Tibial artery (tissue), 4 donors: ENCODE measurements around the gene NTN1.
"Not testable (repeated sequence)": the region's sequence is repeated elsewhere in the genome, so short reads cannot be mapped to it uniquely, and the experiment has no call there.

Experiments
- DNase-seq, 2 donors: peaks; one replicate each; pipeline ENCODE4 v3.0.0-alpha.2; 2019
- H3K27ac ChIP-seq, 2 donors: fragments of 200-600 bp; sonication (generic) in 1 of 2; 1 replicate in 1 of 2; 2 replicates in 1 of 2; pipeline ENCODE4 v1.5.1; 2018 to 2019; ENCODE audit warnings: mild to moderate bottlenecking in 1 of 2
- H3K27me3 ChIP-seq, 2 donors: fragments of 200-600 bp; sonication (generic) in 1 of 2; one replicate each; pipeline versions ENCODE4 v1.5.1 to v1.6.0; 2016 to 2019
- H3K36me3 ChIP-seq, 3 donors: fragments of 200-600 bp; sonication (generic) in 2 of 3; one replicate each; pipeline ENCODE4 v1.5.1; 2016 to 2019; ENCODE audit warnings: mild to moderate bottlenecking in 2 of 3
- H3K4me1 ChIP-seq, 4 donors: fragments of 200-600 bp; sonication (generic) in 2 of 4; 1 replicate in 3 of 4; 2 replicates in 1 of 4; pipeline ENCODE4 v1.5.1; 2016 to 2019
- H3K4me3 ChIP-seq, 2 donors: fragments of 200-600 bp; sonication (generic) in 1 of 2; 1 replicate in 1 of 2; 2 replicates in 1 of 2; pipeline ENCODE4 v1.5.1; 2018 to 2019; ENCODE audit warnings: mild to moderate bottlenecking in 2 of 2
- H3K9me3 ChIP-seq, 3 donors: fragments of 200-600 bp; sonication (generic) in 1 of 3; one replicate each; pipeline ENCODE4 v1.5.1; 2016 to 2019
- CTCF ChIP-seq, 2 experiments: fragments of 200-600 bp in 1 of 2; fragments of 450-650 bp in 1 of 2; IDR thresholded peaks; one replicate each; pipeline ENCODE4 v1.5.1; 2017 to 2019; ENCODE audit warnings: antibody characterized with exemption in 2 of 2, mild to moderate bottlenecking in 1 of 2, moderate library complexity in 1 of 2
- intact Hi-C: fragments of 100-400 bp; cut with DNase I; formaldehyde crosslinking; loops from one replicate; pipeline ENCODE4 v1.15.0; 2023; ENCODE audit warnings: low total_unique reads

The NTN1 gene

GRCh38 chr17:9105068-9105868, 84.0 kb downstream of the NTN1 start:
- Histone ChIP-seq H3K36me3 (no peaks in the 10 kb centered on the region), H3K4me1 (peaks cover 0 to 44% (median 10%) of the 10 kb centered on the region in 4 donors), H3K9me3 (no peaks in the 10 kb centered on the region), H3K4me3 (no peak overlapping the region), H3K27ac (peak overlapping the region; percentile 47 to 54), H3K27me3 (no peaks in the 10 kb centered on the region)
- TF ChIP-seq CTCF (IDR thresholded peaks at IDR 0.05), result no peak
- no peak for DNase-seq
- intact Hi-C loops, result no loop called here

GRCh38 chr17:9106278-9106677, 85.0 kb downstream of the NTN1 start:
- intact Hi-C loops, H3K27me3 ChIP-seq, H3K27ac ChIP-seq, H3K36me3 ChIP-seq, H3K9me3 ChIP-seq, H3K4me3 ChIP-seq: not testable (repeated sequence)
- H3K4me1 ChIP-seq, result peaks cover 0 to 35% (median 10%) of the 10 kb centered on the region in 4 donors
- peak in 1 of 2 donors; percentile 38 for DNase-seq

- no peak overlapping the region for H3K4me3 ChIP-seq
- DNase-seq, result peak in 1 of 2 donors; percentile 1
- no peaks in the 10 kb centered on the region for H3K27me3 ChIP-seq
- H3K36me3 ChIP-seq, result no peaks in the 10 kb centered on the region
- intact Hi-C loops, result no loop called here
- no peak overlapping the region for H3K27ac ChIP-seq
- no peak for TF ChIP-seq CTCF (IDR thresholded peaks at IDR 0.05)
- no peaks in the 10 kb centered on the region for H3K9me3 ChIP-seq
- peaks cover 0 to 30% (median 10%) of the 10 kb centered on the region in 4 donors for H3K4me1 ChIP-seq
These were observed 86.2 kb downstream of the NTN1 start for GRCh38 chr17:9107527-9107926.

GRCh38 chr17:9108146-9108545, 86.8 kb downstream of the NTN1 start:
- H3K4me1 ChIP-seq, result peaks cover 0 to 30% (median 10%) of the 10 kb centered on the region in 4 donors
- no peak overlapping the region for H3K4me3 ChIP-seq
- DNase-seq, result peak in 1 of 2 donors; percentile 28
- no peak overlapping the region for H3K27ac ChIP-seq
- no peaks in the 10 kb centered on the region for H3K9me3 ChIP-seq
- intact Hi-C loops, result no loop called here
- no peak for TF ChIP-seq CTCF (IDR thresholded peaks at IDR 0.05)
- no peaks in the 10 kb centered on the region for H3K36me3 ChIP-seq
- H3K27me3 ChIP-seq, result no peaks in the 10 kb centered on the region

GRCh38 chr17:9109933-9110332, 88.6 kb downstream of the NTN1 start:
- Histone ChIP-seq H3K4me3 (no peak overlapping the region), H3K4me1 (peaks cover 0 to 22% (median 4%) of the 10 kb centered on the region in 4 donors), H3K36me3 (no peaks in the 10 kb centered on the region), H3K9me3 (no peaks in the 10 kb centered on the region), H3K27ac (no peak overlapping the region), H3K27me3 (no peaks in the 10 kb centered on the region)
- TF ChIP-seq CTCF (IDR thresholded peaks at IDR 0.05), result no peak
- intact Hi-C loops, result loop anchor here (10.0 kb wide), 1 partner anchor 85 kb away; the partner anchor contains the start of gene NTN1
- peak in 1 of 2 donors; percentile 9 for DNase-seq

- Histone ChIP-seq H3K4me3 (no peak overlapping the region), H3K27ac (no peak overlapping the region), H3K27me3 (no peaks in the 10 kb centered on the region), H3K4me1 (peaks cover 0 to 22% (median under 1%) of the 10 kb centered on the region in 4 donors), H3K36me3 (no peaks in the 10 kb centered on the region), H3K9me3 (no peaks in the 10 kb centered on the region)
- intact Hi-C loops, result loop anchor here (10.0 kb wide), 1 partner anchor 86 kb away; the partner anchor contains the start of gene NTN1
- DNase-seq, result peak in 1 of 2 donors; percentile 34
- no peak for TF ChIP-seq CTCF (IDR thresholded peaks at IDR 0.05)
These were observed 89.2 kb downstream of the NTN1 start for GRCh38 chr17:9110501-9110900.
